ENCODE data around the gene ITGAE.

DNA sequence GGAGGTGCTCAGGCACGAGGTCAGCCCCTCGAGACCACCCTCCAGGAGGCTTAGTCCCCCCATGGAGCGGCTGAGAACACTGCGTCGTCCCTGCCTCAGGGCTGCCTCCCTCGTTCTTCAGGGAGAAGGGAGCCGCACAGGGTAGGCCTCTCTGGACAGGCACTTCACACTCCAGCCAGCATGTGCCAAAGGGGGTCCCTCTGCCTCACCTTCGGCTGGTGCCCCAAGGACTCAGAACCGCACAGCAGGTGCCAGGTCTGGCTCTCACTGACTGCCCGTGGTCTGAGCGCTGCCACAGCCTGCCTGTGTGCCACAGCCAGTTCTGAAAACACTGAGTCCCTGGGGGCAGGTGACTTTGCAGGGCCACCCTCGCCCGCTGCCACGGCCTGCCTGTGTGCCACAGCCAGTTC is 112.1 kb downstream of the ITGAE start:
- TF ChIP-seq TCF7L2 (IDR thresholded peaks at IDR 0.05; ENCODE audit: low read depth, low read length) = no peak
- TF ChIP-seq, protein P1, sequence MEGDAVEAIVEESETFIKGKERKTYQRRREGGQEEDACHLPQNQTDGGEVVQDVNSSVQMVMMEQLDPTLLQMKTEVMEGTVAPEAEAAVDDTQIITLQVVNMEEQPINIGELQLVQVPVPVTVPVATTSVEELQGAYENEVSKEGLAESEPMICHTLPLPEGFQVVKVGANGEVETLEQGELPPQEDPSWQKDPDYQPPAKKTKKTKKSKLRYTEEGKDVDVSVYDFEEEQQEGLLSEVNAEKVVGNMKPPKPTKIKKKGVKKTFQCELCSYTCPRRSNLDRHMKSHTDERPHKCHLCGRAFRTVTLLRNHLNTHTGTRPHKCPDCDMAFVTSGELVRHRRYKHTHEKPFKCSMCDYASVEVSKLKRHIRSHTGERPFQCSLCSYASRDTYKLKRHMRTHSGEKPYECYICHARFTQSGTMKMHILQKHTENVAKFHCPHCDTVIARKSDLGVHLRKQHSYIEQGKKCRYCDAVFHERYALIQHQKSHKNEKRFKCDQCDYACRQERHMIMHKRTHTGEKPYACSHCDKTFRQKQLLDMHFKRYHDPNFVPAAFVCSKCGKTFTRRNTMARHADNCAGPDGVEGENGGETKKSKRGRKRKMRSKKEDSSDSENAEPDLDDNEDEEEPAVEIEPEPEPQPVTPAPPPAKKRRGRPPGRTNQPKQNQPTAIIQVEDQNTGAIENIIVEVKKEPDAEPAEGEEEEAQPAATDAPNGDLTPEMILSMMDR (IDR thresholded peaks at IDR 0.05) = no peak

Data from Panc1 (cell line).